ENCODE data around the gene SPINK1.

Gene SPINK1

GRCh38 chr5:147857302-147858129, 26.0 kb upstream of the SPINK1 start:
- Histone ChIP-seq H2BK120ac (ENCODE audit: low read depth, low read length) (no peak overlapping the region), H3K27me3 (ENCODE audit: control insufficient read depth in 1 of 2, insufficient read depth in 1 of 2, low read length in 2 of 2) (peaks cover 4 to 15% of the 10 kb centered on the region in 2 experiments)

GRCh38 chr5:147856801-147857200, 25.3 kb upstream of the SPINK1 start:
- no peak overlapping the region for H2AK5ac ChIP-seq (ENCODE audit: low read length, severe bottlenecking)
- no peak overlapping the region for H2BK12ac ChIP-seq (ENCODE audit: low read length in 2 of 2)
- no peaks in the 10 kb centered on the region for H3K4me1 ChIP-seq (ENCODE audit: control insufficient read depth, insufficient read depth, low read depth, low read length)
- H3K27ac ChIP-seq (ENCODE audit: low read length, poor library complexity, severe bottlenecking) = no peak overlapping the region
- H3K18ac ChIP-seq (ENCODE audit: low read depth in 1 of 2, low read length in 2 of 2) = no peak overlapping the region
- H3K79me1 ChIP-seq (replicated peaks; ENCODE audit: low read length, poor library complexity, severe bottlenecking) = no peaks in the 10 kb centered on the region
- H3K36me3 ChIP-seq (ENCODE audit: control insufficient read depth in 1 of 2, insufficient read depth in 2 of 2, low read depth in 1 of 2, low read length in 2 of 2) = no peaks in the 10 kb centered on the region
- no peaks in the 10 kb centered on the region for H3K9me3 ChIP-seq (ENCODE audit: control insufficient read depth, low read length)
- no peak overlapping the region for H3K14ac ChIP-seq (ENCODE audit: low read length in 2 of 2)
- no peak overlapping the region for H3K9ac ChIP-seq (ENCODE audit: low read length)
- no peak overlapping the region for H2BK15ac ChIP-seq (ENCODE audit: low read depth, poor library complexity, severe bottlenecking)
- no peak for DNase-seq
- H2AFZ ChIP-seq (ENCODE audit: low read depth, low read length) = no peak overlapping the region
- no peak overlapping the region for H3K4me3 ChIP-seq (ENCODE audit: insufficient read depth in 1 of 2, low read depth in 1 of 2, low read length in 2 of 2)
- H3K4ac ChIP-seq (ENCODE audit: low read depth in 1 of 2, low read length in 2 of 2) = no peak overlapping the region
- no peak overlapping the region for H3K23ac ChIP-seq (ENCODE audit: low read length in 2 of 2)
- H2BK120ac ChIP-seq (ENCODE audit: low read depth, low read length) = no peak overlapping the region
- H3K27me3 ChIP-seq (ENCODE audit: control insufficient read depth in 1 of 2, insufficient read depth in 1 of 2, low read length in 2 of 2) = peaks cover 4 to 18% of the 10 kb centered on the region in 2 experiments
- no peak overlapping the region for H4K8ac ChIP-seq (ENCODE audit: low read length)
- H4K91ac ChIP-seq (ENCODE audit: low read length) = no peak overlapping the region
- H2BK5ac ChIP-seq (ENCODE audit: low read depth, low read length, poor library complexity, severe bottlenecking) = no peak overlapping the region
- H3K4me2 ChIP-seq (ENCODE audit: low read length, poor library complexity, severe bottlenecking) = no peak overlapping the region

More at GRCh38 chr5:147857302-147858129, 26.0 kb upstream of the SPINK1 start:
- no peaks in the 10 kb centered on the region for H3K79me1 ChIP-seq (replicated peaks; ENCODE audit: low read length, poor library complexity, severe bottlenecking)
- H3K18ac ChIP-seq (ENCODE audit: low read depth in 1 of 2, low read length in 2 of 2) = no peak overlapping the region
- no peak overlapping the region for H2BK5ac ChIP-seq (ENCODE audit: low read depth, low read length, poor library complexity, severe bottlenecking)
- H2BK12ac ChIP-seq (ENCODE audit: low read length in 2 of 2) = no peak overlapping the region
- no peaks in the 10 kb centered on the region for H3K9me3 ChIP-seq (ENCODE audit: control insufficient read depth, low read length)
- no peak overlapping the region for H4K91ac ChIP-seq (ENCODE audit: low read length)
- peak; percentile 59 for DNase-seq
- no peaks in the 10 kb centered on the region for H3K36me3 ChIP-seq (ENCODE audit: control insufficient read depth in 1 of 2, insufficient read depth in 2 of 2, low read depth in 1 of 2, low read length in 2 of 2)
- H2BK15ac ChIP-seq (ENCODE audit: low read depth, poor library complexity, severe bottlenecking) = no peak overlapping the region
- H3K4me2 ChIP-seq (ENCODE audit: low read length, poor library complexity, severe bottlenecking) = no peak overlapping the region
- H3K4me1 ChIP-seq (ENCODE audit: control insufficient read depth, insufficient read depth, low read depth, low read length) = no peaks in the 10 kb centered on the region
- no peak overlapping the region for H3K23ac ChIP-seq (ENCODE audit: low read length in 2 of 2)
- no peak overlapping the region for H3K14ac ChIP-seq (ENCODE audit: low read length in 2 of 2)
- H3K4me3 ChIP-seq (ENCODE audit: insufficient read depth in 1 of 2, low read depth in 1 of 2, low read length in 2 of 2) = no peak overlapping the region
- H3K9ac ChIP-seq (ENCODE audit: low read length) = no peak overlapping the region
- H4K8ac ChIP-seq (ENCODE audit: low read length) = no peak overlapping the region
- WGBS = 15% methylated on average over 2 of the region's 2 CpGs
- no peak overlapping the region for H3K4ac ChIP-seq (ENCODE audit: low read depth in 1 of 2, low read length in 2 of 2)
- no peak overlapping the region for H2AK5ac ChIP-seq (ENCODE audit: low read length, severe bottlenecking)
- no peak overlapping the region for H2AFZ ChIP-seq (ENCODE audit: low read depth, low read length)
- H3K27ac ChIP-seq (ENCODE audit: low read length, poor library complexity, severe bottlenecking) = no peak overlapping the region

- Histone ChIP-seq H4K8ac (ENCODE audit: low read length) (no peak overlapping the region), H3K4me2 (ENCODE audit: low read length, poor library complexity, severe bottlenecking) (no peak overlapping the region), H3K27me3 (ENCODE audit: control insufficient read depth in 1 of 2, insufficient read depth in 1 of 2, low read length in 2 of 2) (peaks cover 4 to 24% of the 10 kb centered on the region in 2 experiments), H3K23ac (ENCODE audit: low read length in 2 of 2) (no peak overlapping the region), H3K9me3 (ENCODE audit: control insufficient read depth, low read length) (no peaks in the 10 kb centered on the region), H2BK12ac (ENCODE audit: low read length in 2 of 2) (no peak overlapping the region), H3K4me1 (ENCODE audit: control insufficient read depth, insufficient read depth, low read depth, low read length) (no peaks in the 10 kb centered on the region), H2AK5ac (ENCODE audit: low read length, severe bottlenecking) (no peak overlapping the region), H3K4ac (ENCODE audit: low read depth in 1 of 2, low read length in 2 of 2) (no peak overlapping the region), H3K4me3 (ENCODE audit: insufficient read depth in 1 of 2, low read depth in 1 of 2, low read length in 2 of 2) (no peak overlapping the region), H3K27ac (ENCODE audit: low read length, poor library complexity, severe bottlenecking) (no peak overlapping the region), H2BK120ac (ENCODE audit: low read depth, low read length) (no peak overlapping the region), H2BK15ac (ENCODE audit: low read depth, poor library complexity, severe bottlenecking) (no peak overlapping the region), H3K18ac (ENCODE audit: low read depth in 1 of 2, low read length in 2 of 2) (no peak overlapping the region), H3K14ac (ENCODE audit: low read length in 2 of 2) (no peak overlapping the region), H2BK5ac (ENCODE audit: low read depth, low read length, poor library complexity, severe bottlenecking) (no peak overlapping the region), H4K91ac (ENCODE audit: low read length) (no peak overlapping the region), H3K9ac (ENCODE audit: low read length) (no peak overlapping the region), H3K79me1 (replicated peaks; ENCODE audit: low read length, poor library complexity, severe bottlenecking) (no peaks in the 10 kb centered on the region), H2AFZ (ENCODE audit: low read depth, low read length) (no peak overlapping the region), H3K36me3 (ENCODE audit: control insufficient read depth in 1 of 2, insufficient read depth in 2 of 2, low read depth in 1 of 2, low read length in 2 of 2) (no peaks in the 10 kb centered on the region)
- 43% methylated on average over 3 of the region's 4 CpGs for WGBS
- no peak for DNase-seq
Measured at GRCh38 chr5:147855774-147856069, 24.3 kb upstream of the SPINK1 start.

GRCh38 chr5:147854894-147855773, 23.7 kb upstream of the SPINK1 start:
- no peak overlapping the region for H3K14ac ChIP-seq (ENCODE audit: low read length in 2 of 2)
- no peak overlapping the region for H4K8ac ChIP-seq (ENCODE audit: low read length)
- no peaks in the 10 kb centered on the region for H3K9me3 ChIP-seq (ENCODE audit: control insufficient read depth, low read length)
- H2BK12ac ChIP-seq (ENCODE audit: low read length in 2 of 2) = no peak overlapping the region
- no peak overlapping the region for H4K91ac ChIP-seq (ENCODE audit: low read length)
- no peak overlapping the region for H3K4me2 ChIP-seq (ENCODE audit: low read length, poor library complexity, severe bottlenecking)
- no peak for DNase-seq
- no peaks in the 10 kb centered on the region for H3K36me3 ChIP-seq (ENCODE audit: control insufficient read depth in 1 of 2, insufficient read depth in 2 of 2, low read depth in 1 of 2, low read length in 2 of 2)
- peaks cover 5 to 24% of the 10 kb centered on the region in 2 experiments for H3K27me3 ChIP-seq (ENCODE audit: control insufficient read depth in 1 of 2, insufficient read depth in 1 of 2, low read length in 2 of 2)
- no peak overlapping the region for H3K4me3 ChIP-seq (ENCODE audit: insufficient read depth in 1 of 2, low read depth in 1 of 2, low read length in 2 of 2)
- no peaks in the 10 kb centered on the region for H3K79me1 ChIP-seq (replicated peaks; ENCODE audit: low read length, poor library complexity, severe bottlenecking)
- H2AFZ ChIP-seq (ENCODE audit: low read depth, low read length) = no peak overlapping the region
- no peak overlapping the region for H2AK5ac ChIP-seq (ENCODE audit: low read length, severe bottlenecking)
- H3K27ac ChIP-seq (ENCODE audit: low read length, poor library complexity, severe bottlenecking) = no peak overlapping the region
- H3K4me1 ChIP-seq (ENCODE audit: control insufficient read depth, insufficient read depth, low read depth, low read length) = no peaks in the 10 kb centered on the region
- no peak overlapping the region for H2BK120ac ChIP-seq (ENCODE audit: low read depth, low read length)
- no peak overlapping the region for H3K23ac ChIP-seq (ENCODE audit: low read length in 2 of 2)
- WGBS = 80% methylated on average over 8 of the region's 11 CpGs
- no peak overlapping the region for H2BK15ac ChIP-seq (ENCODE audit: low read depth, poor library complexity, severe bottlenecking)
- H3K18ac ChIP-seq (ENCODE audit: low read depth in 1 of 2, low read length in 2 of 2) = no peak overlapping the region
- no peak overlapping the region for H2BK5ac ChIP-seq (ENCODE audit: low read depth, low read length, poor library complexity, severe bottlenecking)
- H3K9ac ChIP-seq (ENCODE audit: low read length) = no peak overlapping the region
- H3K4ac ChIP-seq (ENCODE audit: low read depth in 1 of 2, low read length in 2 of 2) = no peak overlapping the region
